ENCODE data around the gene CEBPG.

GRCh38 chr19:33340991-33341390, 32.5 kb upstream of the CEBPG start:
- TF ChIP-seq POLR2A (IDR thresholded peaks at IDR 0.05) (no peak), POLR2AphosphoS5 (IDR thresholded peaks at IDR 0.05) (no peak), CTCF (IDR thresholded peaks at IDR 0.05) (no peak)
